CD4-positive, alpha-beta T cell treated with Interleukin-2 at 100 ng/mL for 4 hours (primary cell): ENCODE data around the gene AP1B1.
"Not testable (repeated sequence)": the region's sequence is repeated elsewhere in the genome, so short reads cannot be mapped to it uniquely, and the experiment has no call there.

Source experiments
- DNase-seq: peaks from one replicate; pipeline ENCODE4 v3.0.0-alpha.2; 2020; ENCODE audit warnings: low spot score

The AP1B1 gene

GRCh38 chr22:29387921-29388758 is at the start of gene AP1B1:
Gene AP1B1, minus strand, starts transcription at chr22:29388570. Its CDS starts 21,327 bp downstream, at chr22:29367243.
- DNase-seq: peak; percentile 93

GRCh38 chr22:29435236-29436136 is 47.1 kb upstream of the AP1B1 start:
- no peak for DNase-seq

GRCh38 chr22:29434288-29434687 is 45.9 kb upstream of the AP1B1 start:
- DNase-seq: no peak

GRCh38 chr22:29433856-29434255 is 45.5 kb upstream of the AP1B1 start:
- DNase-seq: no peak

- DNase-seq: no peak
These were observed 43.6 kb upstream of the AP1B1 start for GRCh38 chr22:29431986-29432385.

- DNase-seq: no peak
These were observed 38.9 kb upstream of the AP1B1 start for GRCh38 chr22:29427176-29427760.

- no peak for DNase-seq
These were observed 38.1 kb upstream of the AP1B1 start for GRCh38 chr22:29426476-29426875.

GRCh38 chr22:29418704-29419103 is 30.3 kb upstream of the AP1B1 start:
- DNase-seq: not testable (repeated sequence)

GRCh38 chr22:29414951-29415591 is 26.7 kb upstream of the AP1B1 start:
- peak; percentile 77 for DNase-seq

- DNase-seq: peak; percentile 14
These were observed 24.4 kb upstream of the AP1B1 start for GRCh38 chr22:29412772-29413171.

GRCh38 chr22:29411569-29412211 is 23.3 kb upstream of the AP1B1 start:
- DNase-seq: not testable (repeated sequence)

GRCh38 chr22:29408940-29409339 is 20.6 kb upstream of the AP1B1 start:
- DNase-seq: no peak

GRCh38 chr22:29401538-29401937 is 13.2 kb upstream of the AP1B1 start:
- DNase-seq: not testable (repeated sequence)

- DNase-seq: no peak
These were observed 12.2 kb upstream of the AP1B1 start for GRCh38 chr22:29400576-29400975.

- DNase-seq: no peak
These were observed 9.4 kb upstream of the AP1B1 start for GRCh38 chr22:29397791-29398190.

- DNase-seq: no peak
These were observed 7.8 kb upstream of the AP1B1 start for GRCh38 chr22:29396126-29396525.

- DNase-seq: peak; percentile 74
These were observed 6.7 kb upstream of the AP1B1 start for GRCh38 chr22:29394931-29395581.

- no peak for DNase-seq
These were observed 4.7 kb upstream of the AP1B1 start for GRCh38 chr22:29393019-29393608.

- no peak for DNase-seq
These were observed 3.2 kb upstream of the AP1B1 start for GRCh38 chr22:29391546-29391945.

- DNase-seq: no peak
These were observed 1.9 kb upstream of the AP1B1 start for GRCh38 chr22:29390270-29390669.

GRCh38 chr22:29388759-29389090 is 355 bp upstream of the AP1B1 start:
- DNase-seq: no peak
